Breast epithelium (tissue), 4 donors: ENCODE data around the gene GPC5. TPM values are rescaled to one million over a fixed set of nuclear protein-coding genes. Genes with fewer than 3 reads are reported as not detected.
"Not testable (repeated sequence)": the region's sequence is repeated elsewhere in the genome, so short reads cannot be mapped to it uniquely, and the experiment has no call there.

ENCODE experiments used
- DNase-seq, 2 donors: peaks; one replicate each; pipeline ENCODE4 v3.0.0-alpha.2; 2019; ENCODE audit warnings: low spot score in 2 of 2
- H3K27ac ChIP-seq, 2 donors: fragments of 200-600 bp; sonication (generic) in 1 of 2; one replicate each; pipeline ENCODE4 v1.5.1; 2016 to 2019; ENCODE audit warnings: mild to moderate bottlenecking in 1 of 2
- H3K27me3 ChIP-seq, 2 donors: fragments of 200-600 bp; sonication (generic) in 1 of 2; one replicate each; pipeline versions ENCODE4 v1.5.1 to v1.6.0; 2017 to 2019; ENCODE audit warnings: control low read depth in 1 of 2, mild to moderate bottlenecking in 1 of 2
- H3K36me3 ChIP-seq: fragments of 200-600 bp; one replicate; pipeline ENCODE4 v1.5.1; 2019
- H3K4me1 ChIP-seq, 2 donors: fragments of 200-600 bp; sonication (generic); one replicate each; pipeline ENCODE4 v1.5.1; 2016 to 2019; ENCODE audit warnings: control low read depth in 1 of 2
- H3K4me3 ChIP-seq, 3 donors: fragments of 200-600 bp; sonication (generic); 1 replicate in 2 of 3; 2 replicates in 1 of 3; pipeline ENCODE4 v1.5.1; 2016 to 2019; ENCODE audit warnings: mild to moderate bottlenecking in 3 of 3, moderate library complexity in 2 of 3
- H3K9me3 ChIP-seq, 2 donors: fragments of 200-600 bp; sonication (generic) in 1 of 2; one replicate each; pipeline ENCODE4 v1.5.1; 2016 to 2019; ENCODE audit warnings: control low read depth in 1 of 2
- POLR2A ChIP-seq: fragments of 450-650 bp; IDR thresholded peaks from one replicate; pipeline ENCODE4 v1.6.1; 2016; ENCODE audit warnings: antibody characterized with exemption, mild to moderate bottlenecking, moderate library complexity
- POLR2AphosphoS5 ChIP-seq, 3 donors: sonication (generic); formaldehyde crosslinking; IDR thresholded peaks; one replicate each; pipeline ENCODE4 v1.6.1; 2017; ENCODE audit warnings: antibody characterized with exemption in 3 of 3
- intact Hi-C: fragments of 100-400 bp; cut with DNase I; formaldehyde crosslinking; loops from one replicate; pipeline ENCODE4 v1.15.1; 2023; ENCODE audit warnings: low total_unique reads
- total RNA-seq, 3 donors: library from RNA; depleted of rRNA; stranded (reverse); fragments of >200 nt; gene quantifications; one replicate each; pipeline ENCODE4 v1.1.0, GENCODE V29; 2016
- TF ChIP-seq, protein P1 (sequence below), 3 donors: fragments of 450-650 bp; IDR thresholded peaks; one replicate each; pipeline ENCODE4 v1.5.1; 2016 to 2017; ENCODE audit warnings: antibody characterized with exemption in 3 of 3, mild to moderate bottlenecking in 3 of 3, moderate library complexity in 3 of 3

The GPC5 gene
- total RNA-seq, 3 donors from 2014 or later: 0.88 to 0.98 TPM; not detected in 1

- no peak overlapping the region for H3K4me3 ChIP-seq
- TF ChIP-seq, protein P1, sequence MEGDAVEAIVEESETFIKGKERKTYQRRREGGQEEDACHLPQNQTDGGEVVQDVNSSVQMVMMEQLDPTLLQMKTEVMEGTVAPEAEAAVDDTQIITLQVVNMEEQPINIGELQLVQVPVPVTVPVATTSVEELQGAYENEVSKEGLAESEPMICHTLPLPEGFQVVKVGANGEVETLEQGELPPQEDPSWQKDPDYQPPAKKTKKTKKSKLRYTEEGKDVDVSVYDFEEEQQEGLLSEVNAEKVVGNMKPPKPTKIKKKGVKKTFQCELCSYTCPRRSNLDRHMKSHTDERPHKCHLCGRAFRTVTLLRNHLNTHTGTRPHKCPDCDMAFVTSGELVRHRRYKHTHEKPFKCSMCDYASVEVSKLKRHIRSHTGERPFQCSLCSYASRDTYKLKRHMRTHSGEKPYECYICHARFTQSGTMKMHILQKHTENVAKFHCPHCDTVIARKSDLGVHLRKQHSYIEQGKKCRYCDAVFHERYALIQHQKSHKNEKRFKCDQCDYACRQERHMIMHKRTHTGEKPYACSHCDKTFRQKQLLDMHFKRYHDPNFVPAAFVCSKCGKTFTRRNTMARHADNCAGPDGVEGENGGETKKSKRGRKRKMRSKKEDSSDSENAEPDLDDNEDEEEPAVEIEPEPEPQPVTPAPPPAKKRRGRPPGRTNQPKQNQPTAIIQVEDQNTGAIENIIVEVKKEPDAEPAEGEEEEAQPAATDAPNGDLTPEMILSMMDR (IDR thresholded peaks at IDR 0.05): no peak
- TF ChIP-seq POLR2A: no peak
- TF ChIP-seq POLR2AphosphoS5 (IDR thresholded peaks at IDR 0.05): no peak
- no peaks in the 10 kb centered on the region for H3K9me3 ChIP-seq
- DNase-seq: no peak
- no peaks in the 10 kb centered on the region for H3K4me1 ChIP-seq
- no peaks in the 10 kb centered on the region for H3K27me3 ChIP-seq
- H3K36me3 ChIP-seq: no peaks in the 10 kb centered on the region
- intact Hi-C loops: no loop called here
- no peak overlapping the region for H3K27ac ChIP-seq
These were observed 1466.3 kb downstream of the GPC5 start for GRCh38 chr13:92864584-92865284.

DNA sequence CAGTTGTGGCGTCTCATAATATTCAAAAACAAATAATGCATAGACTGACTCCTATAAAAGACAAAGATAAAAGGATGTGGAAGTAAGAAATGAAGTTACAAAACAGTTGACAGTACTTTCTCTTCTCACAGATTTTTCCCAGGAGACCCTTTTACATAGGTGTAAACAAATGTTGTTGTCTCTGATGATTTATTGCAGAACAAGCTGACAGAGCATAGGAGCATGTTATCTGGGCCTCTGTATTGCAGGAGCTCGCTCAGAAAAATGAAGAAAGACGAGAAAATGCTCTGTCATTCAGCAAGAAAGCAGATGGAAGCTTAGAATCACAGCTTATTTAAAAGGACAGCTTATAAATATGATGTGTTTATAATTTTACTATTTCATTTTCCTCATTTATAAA is 1474.6 kb downstream of the GPC5 start:
- Histone ChIP-seq H3K27ac (no peak overlapping the region), H3K36me3 (no peaks in the 10 kb centered on the region), H3K9me3 (no peaks in the 10 kb centered on the region), H3K4me3 (no peak overlapping the region), H3K4me1 (no peaks in the 10 kb centered on the region), H3K27me3 (no peaks in the 10 kb centered on the region)
- no peak for DNase-seq
- intact Hi-C loops: no loop called here
- no peak for TF ChIP-seq POLR2AphosphoS5 (IDR thresholded peaks at IDR 0.05)
- TF ChIP-seq, protein P1 (IDR thresholded peaks at IDR 0.05): no peak
- no peak for TF ChIP-seq POLR2A

GRCh38 chr13:92886535-92887077 is 1488.2 kb downstream of the GPC5 start:
- no peaks in the 10 kb centered on the region for H3K4me1 ChIP-seq
- H3K36me3 ChIP-seq: no peaks in the 10 kb centered on the region
- H3K4me3 ChIP-seq: no peak overlapping the region
- H3K27ac ChIP-seq: no peak overlapping the region
- TF ChIP-seq POLR2A: no peak
- TF ChIP-seq, protein P1 (IDR thresholded peaks at IDR 0.05): no peak
- TF ChIP-seq POLR2AphosphoS5 (IDR thresholded peaks at IDR 0.05): no peak
- intact Hi-C loops: no loop called here
- H3K27me3 ChIP-seq: no peaks in the 10 kb centered on the region
- DNase-seq: no peak
- no peaks in the 10 kb centered on the region for H3K9me3 ChIP-seq

GRCh38 chr13:92894447-92894846 is 1496.0 kb downstream of the GPC5 start:
- H3K36me3 ChIP-seq: no peaks in the 10 kb centered on the region
- TF ChIP-seq POLR2AphosphoS5 (IDR thresholded peaks at IDR 0.05): no peak
- TF ChIP-seq POLR2A: no peak
- TF ChIP-seq, protein P1 (IDR thresholded peaks at IDR 0.05): no peak
- no peaks in the 10 kb centered on the region for H3K4me1 ChIP-seq
- intact Hi-C loops: no loop called here
- H3K27ac ChIP-seq: no peak overlapping the region
- DNase-seq: no peak
- no peaks in the 10 kb centered on the region for H3K27me3 ChIP-seq
- no peak overlapping the region for H3K4me3 ChIP-seq
- no peaks in the 10 kb centered on the region for H3K9me3 ChIP-seq

DNA sequence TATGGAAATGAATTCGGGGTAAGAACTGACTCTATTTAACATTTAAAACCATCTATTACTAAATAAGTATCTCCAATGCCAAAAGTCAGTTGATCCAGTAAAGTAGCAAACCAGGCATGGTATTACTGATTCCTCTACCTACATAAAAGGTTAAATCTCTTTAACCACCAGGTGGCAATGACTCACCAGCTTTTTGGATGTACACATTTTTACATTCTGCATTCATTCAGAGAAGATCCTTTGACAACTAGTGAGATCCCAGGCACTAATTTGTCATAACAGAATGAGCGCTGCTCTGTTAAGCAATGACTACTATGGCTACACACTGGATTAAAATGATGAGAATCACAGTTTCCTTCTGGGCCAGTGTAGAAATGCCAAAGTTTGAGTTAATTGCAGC is 1498.4 kb downstream of the GPC5 start:
- H3K27me3 ChIP-seq: no peaks in the 10 kb centered on the region
- no peaks in the 10 kb centered on the region for H3K36me3 ChIP-seq
- no peaks in the 10 kb centered on the region for H3K4me1 ChIP-seq
- TF ChIP-seq, protein P1 (IDR thresholded peaks at IDR 0.05): no peak
- no peaks in the 10 kb centered on the region for H3K9me3 ChIP-seq
- H3K27ac ChIP-seq: no peak overlapping the region
- H3K4me3 ChIP-seq: no peak overlapping the region
- intact Hi-C loops: no loop called here
- DNase-seq: no peak

DNA sequence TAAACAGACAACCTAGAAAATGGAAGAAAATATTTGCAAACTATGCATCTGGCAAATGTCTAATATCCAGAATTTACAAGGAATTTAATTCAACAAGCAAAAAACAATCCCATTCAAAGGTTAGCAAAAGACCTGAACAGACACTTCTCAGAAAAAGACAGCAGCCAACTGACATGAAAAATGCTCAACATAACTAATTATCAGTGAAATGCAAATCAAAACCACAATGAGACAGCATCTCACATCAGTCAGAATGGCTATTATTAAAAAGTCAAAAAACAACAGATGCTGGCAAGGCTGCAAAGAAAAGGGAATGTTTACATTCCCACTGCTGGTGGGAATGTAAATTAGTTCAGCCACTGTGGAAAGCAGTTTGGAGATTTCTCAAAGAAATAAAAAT is 1500.5 kb downstream of the GPC5 start:
- H3K9me3 ChIP-seq, H3K27ac ChIP-seq, H3K36me3 ChIP-seq, H3K27me3 ChIP-seq, DNase-seq, intact Hi-C loops, H3K4me3 ChIP-seq, H3K4me1 ChIP-seq: not testable (repeated sequence)
